ENCODE measurements around the gene MAMDC2.

Gene MAMDC2

GRCh38 chr9:70110194-70111041 lies 66.8 kb downstream of the MAMDC2 start:
- DNase-seq, result no peak

GRCh38 chr9:70111042-70111602 lies 67.5 kb downstream of the MAMDC2 start:
- DNase-seq, result peak; percentile 10

- no peak for DNase-seq
Observed at GRCh38 chr9:70111641-70112236, 68.1 kb downstream of the MAMDC2 start.

- peak; percentile 8 for DNase-seq
Observed at GRCh38 chr9:70112981-70113380, 69.3 kb downstream of the MAMDC2 start.

GRCh38 chr9:70113403-70114022 lies 69.9 kb downstream of the MAMDC2 start:
- DNase-seq, result no peak

- DNase-seq, result no peak
Observed at GRCh38 chr9:70114898-70115297, 71.2 kb downstream of the MAMDC2 start.

- no peak for DNase-seq
Observed at GRCh38 chr9:70117835-70118319, 74.2 kb downstream of the MAMDC2 start.

- DNase-seq, result no peak
Observed at GRCh38 chr9:70119786-70120185, 76.1 kb downstream of the MAMDC2 start.

GRCh38 chr9:70120834-70121510 lies 77.3 kb downstream of the MAMDC2 start:
- no peak for DNase-seq

GRCh38 chr9:70121818-70122436 lies 78.3 kb downstream of the MAMDC2 start:
- no peak for DNase-seq

GRCh38 chr9:70123695-70124094 lies 80.0 kb downstream of the MAMDC2 start:
- DNase-seq, result no peak

GRCh38 chr9:70125621-70126263 lies 82.1 kb downstream of the MAMDC2 start:
- no peak for DNase-seq

GRCh38 chr9:70127036-70127435 lies 83.4 kb downstream of the MAMDC2 start:
- no peak for DNase-seq

GRCh38 chr9:70127540-70128416 lies 84.1 kb downstream of the MAMDC2 start:
- DNase-seq, result no peak

GRCh38 chr9:70130266-70130665 lies 86.6 kb downstream of the MAMDC2 start:
- no peak for DNase-seq

- DNase-seq, result no peak
Observed at GRCh38 chr9:70131296-70131695, 87.6 kb downstream of the MAMDC2 start.

- DNase-seq, result no peak
Observed at GRCh38 chr9:70133253-70134208, 89.9 kb downstream of the MAMDC2 start.

GRCh38 chr9:70134360-70134759 lies 90.7 kb downstream of the MAMDC2 start:
- no peak for DNase-seq

GRCh38 chr9:70135176-70135575 lies 91.5 kb downstream of the MAMDC2 start:
- no peak for DNase-seq

Measured in right kidney (tissue), 1 donor.